ENCODE results near the gene LRRC31.

The LRRC31 gene

GRCh38 chr3:169869484-169870220 lies at the start of gene LRRC31:
Gene LRRC31, minus strand, starts transcription at chr3:169869935. Its CDS starts 128 bp downstream, at chr3:169869807.
- DNase-seq, result no peak

- no peak for DNase-seq
Measured at GRCh38 chr3:169914321-169914720, 44.6 kb upstream of the LRRC31 start.

GRCh38 chr3:169913323-169913722 lies 43.6 kb upstream of the LRRC31 start:
- DNase-seq, result no peak

GRCh38 chr3:169911272-169911671 lies 41.5 kb upstream of the LRRC31 start, which contains the start of gene SAMD7:
Gene SAMD7, plus strand, starts transcription at chr3:169911572. Its CDS starts 7,927 bp downstream, at chr3:169919499.
- DNase-seq, result no peak

GRCh38 chr3:169907944-169908343 lies 38.2 kb upstream of the LRRC31 start:
- DNase-seq, result no peak

- DNase-seq, result no peak
Measured at GRCh38 chr3:169907476-169907875, 37.7 kb upstream of the LRRC31 start.

GRCh38 chr3:169905404-169905803 lies 35.7 kb upstream of the LRRC31 start:
- DNase-seq, result no peak

- no peak for DNase-seq
Measured at GRCh38 chr3:169901453-169901852, 31.7 kb upstream of the LRRC31 start.

- DNase-seq, result no peak
Measured at GRCh38 chr3:169897284-169897683, 27.5 kb upstream of the LRRC31 start.

GRCh38 chr3:169895072-169895471 lies 25.3 kb upstream of the LRRC31 start:
- no peak for DNase-seq

GRCh38 chr3:169894110-169894509 lies 24.4 kb upstream of the LRRC31 start:
- DNase-seq, result no peak

- no peak for DNase-seq
Measured at GRCh38 chr3:169891886-169892285, 22.2 kb upstream of the LRRC31 start.

- DNase-seq, result peak; percentile 30
Measured at GRCh38 chr3:169886671-169887070, 16.9 kb upstream of the LRRC31 start.

GRCh38 chr3:169880576-169881250 lies 11.0 kb upstream of the LRRC31 start:
- no peak for DNase-seq

- no peak for DNase-seq
Measured at GRCh38 chr3:169879845-169880575, 10.3 kb upstream of the LRRC31 start.

- DNase-seq, result no peak
Measured at GRCh38 chr3:169879013-169879557, 9.3 kb upstream of the LRRC31 start.

- DNase-seq, result no peak
Measured at GRCh38 chr3:169871129-169871886, 1.6 kb upstream of the LRRC31 start.

GRCh38 chr3:169868369-169868768 lies 1.4 kb downstream of the LRRC31 start:
- DNase-seq, result no peak

- no peak for DNase-seq
Measured at GRCh38 chr3:169867584-169868210, 2.0 kb downstream of the LRRC31 start.

- DNase-seq, result no peak
Measured at GRCh38 chr3:169865176-169865767, 4.5 kb downstream of the LRRC31 start.

GRCh38 chr3:169864270-169864669 lies 5.5 kb downstream of the LRRC31 start:
- DNase-seq, result no peak

GRCh38 chr3:169863458-169863899 lies 6.3 kb downstream of the LRRC31 start:
- no peak for DNase-seq
